ENCODE data around the gene ZCCHC4.

DNA sequence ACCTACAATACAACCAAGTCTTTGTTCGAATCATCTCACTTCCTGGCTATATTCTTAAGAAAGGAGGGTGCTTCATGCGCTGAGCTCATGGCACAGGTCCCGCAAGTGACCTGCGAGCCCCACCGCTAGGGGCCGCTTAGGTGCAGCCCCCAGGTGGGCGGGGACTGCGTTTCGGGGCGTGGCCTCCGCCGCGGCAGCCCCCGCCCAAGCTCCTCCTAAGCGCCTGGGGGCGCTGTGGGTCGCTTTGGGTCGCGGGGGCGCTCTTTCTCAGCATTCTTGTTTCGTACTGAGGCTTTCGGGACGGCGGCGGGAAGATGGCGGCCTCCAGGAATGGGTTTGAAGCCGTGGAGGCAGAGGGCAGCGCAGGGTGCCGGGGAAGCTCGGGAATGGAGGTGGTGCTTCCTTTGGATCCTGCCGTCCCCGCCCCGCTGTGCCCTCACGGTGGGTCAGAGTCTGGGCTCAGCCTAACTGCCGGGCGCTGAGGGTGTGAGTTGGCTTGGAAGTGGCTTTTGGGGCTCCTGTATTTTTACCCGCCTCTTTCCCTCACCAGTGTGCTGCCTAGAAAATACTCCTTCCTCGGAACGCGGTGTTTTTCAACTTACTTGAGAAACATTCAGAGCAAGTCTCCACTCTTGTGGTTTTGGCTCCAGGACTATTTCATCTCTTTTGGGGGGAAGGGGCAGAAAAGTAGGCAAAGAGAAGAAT is at the start of gene ZCCHC4:
- TF ChIP-seq SNAI2 (CRISPR knock-in tag; IDR thresholded peaks at IDR 0.05) (peak; percentile 77; the same call in 1 of the 2 replicates), TCF4 (CRISPR knock-in tag; IDR thresholded peaks at IDR 0.05; ENCODE audit: borderline replicate concordance) (no peak), CREB5 (CRISPR knock-in tag; IDR thresholded peaks at IDR 0.05; ENCODE audit: low read depth) (no peak), BACH2 (CRISPR knock-in tag; IDR thresholded peaks at IDR 0.05; ENCODE audit: borderline replicate concordance) (no peak), ZNF8 (CRISPR knock-in tag; IDR thresholded peaks at IDR 0.05) (no peak), ESRRG (CRISPR knock-in tag; IDR thresholded peaks at IDR 0.05) (no peak), ISL1 (CRISPR knock-in tag; IDR thresholded peaks at IDR 0.05) (no peak), ZFP3 (CRISPR knock-in tag; IDR thresholded peaks at IDR 0.05) (0 out of 2 replicates have a peak, but pooled peaks have one; percentile 74)
- TF ChIP-seq, protein P1, sequence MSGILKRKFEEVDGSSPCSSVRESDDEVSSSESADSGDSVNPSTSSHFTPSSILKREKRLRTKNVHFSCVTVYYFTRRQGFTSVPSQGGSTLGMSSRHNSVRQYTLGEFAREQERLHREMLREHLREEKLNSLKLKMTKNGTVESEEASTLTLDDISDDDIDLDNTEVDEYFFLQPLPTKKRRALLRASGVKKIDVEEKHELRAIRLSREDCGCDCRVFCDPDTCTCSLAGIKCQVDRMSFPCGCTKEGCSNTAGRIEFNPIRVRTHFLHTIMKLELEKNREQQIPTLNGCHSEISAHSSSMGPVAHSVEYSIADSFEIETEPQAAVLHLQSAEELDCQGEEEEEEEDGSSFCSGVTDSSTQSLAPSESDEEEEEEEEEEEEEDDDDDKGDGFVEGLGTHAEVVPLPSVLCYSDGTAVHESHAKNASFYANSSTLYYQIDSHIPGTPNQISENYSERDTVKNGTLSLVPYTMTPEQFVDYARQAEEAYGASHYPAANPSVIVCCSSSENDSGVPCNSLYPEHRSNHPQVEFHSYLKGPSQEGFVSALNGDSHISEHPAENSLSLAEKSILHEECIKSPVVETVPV (CRISPR knock-in tag; IDR thresholded peaks at IDR 0.05) = no peak
- TF ChIP-seq, protein P2, sequence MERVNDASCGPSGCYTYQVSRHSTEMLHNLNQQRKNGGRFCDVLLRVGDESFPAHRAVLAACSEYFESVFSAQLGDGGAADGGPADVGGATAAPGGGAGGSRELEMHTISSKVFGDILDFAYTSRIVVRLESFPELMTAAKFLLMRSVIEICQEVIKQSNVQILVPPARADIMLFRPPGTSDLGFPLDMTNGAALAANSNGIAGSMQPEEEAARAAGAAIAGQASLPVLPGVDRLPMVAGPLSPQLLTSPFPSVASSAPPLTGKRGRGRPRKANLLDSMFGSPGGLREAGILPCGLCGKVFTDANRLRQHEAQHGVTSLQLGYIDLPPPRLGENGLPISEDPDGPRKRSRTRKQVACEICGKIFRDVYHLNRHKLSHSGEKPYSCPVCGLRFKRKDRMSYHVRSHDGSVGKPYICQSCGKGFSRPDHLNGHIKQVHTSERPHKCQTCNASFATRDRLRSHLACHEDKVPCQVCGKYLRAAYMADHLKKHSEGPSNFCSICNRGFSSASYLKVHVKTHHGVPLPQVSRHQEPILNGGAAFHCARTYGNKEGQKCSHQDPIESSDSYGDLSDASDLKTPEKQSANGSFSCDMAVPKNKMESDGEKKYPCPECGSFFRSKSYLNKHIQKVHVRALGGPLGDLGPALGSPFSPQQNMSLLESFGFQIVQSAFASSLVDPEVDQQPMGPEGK (CRISPR knock-in tag; IDR thresholded peaks at IDR 0.05; ENCODE audit: borderline replicate concordance) = 0 out of 2 replicates have a peak, but pooled peaks have one; percentile 20

Data from SK-N-SH treated with all-trans-retinoic acid at 6 μM for 48 hours (cell line).